Thyroid gland (tissue), 4 donors: ENCODE data around the gene MAD1L1. TPM values are rescaled to one million over a fixed set of nuclear protein-coding genes. Genes with fewer than 3 reads are reported as not detected.
"Not testable (repeated sequence)": the region's sequence is repeated elsewhere in the genome, so short reads cannot be mapped to it uniquely, and the experiment has no call there.

Experiments used
- DNase-seq, 2 donors: peaks; one replicate each; pipeline ENCODE4 v3.0.0-alpha.2; 2019
- H3K27ac ChIP-seq, 3 donors: fragments of 200-600 bp; sonication (generic); 1 replicate in 2 of 3; 2 replicates in 1 of 3; pipeline ENCODE4 v1.5.1; 2016 to 2019; ENCODE audit warnings: mild to moderate bottlenecking in 1 of 3, moderate library complexity in 1 of 3
- H3K27me3 ChIP-seq: fragments of 200-600 bp; sonication (generic); one replicate; pipeline ENCODE4 v1.5.1; 2019
- H3K36me3 ChIP-seq, 2 donors: fragments of 200-600 bp; sonication (generic); one replicate each; pipeline ENCODE4 v1.5.1; 2016 to 2019
- H3K4me1 ChIP-seq, 2 donors: fragments of 200-600 bp; sonication (generic); one replicate each; pipeline ENCODE4 v1.5.1; 2017 to 2019
- H3K4me3 ChIP-seq, 3 donors: fragments of 200-600 bp; sonication (generic); replicated peaks in 1 of 3; 1 replicate in 2 of 3; 2 replicates in 1 of 3; pipeline ENCODE4 v1.5.1; 2016; ENCODE audit warnings: mild to moderate bottlenecking in 1 of 3
- H3K9me3 ChIP-seq: fragments of 200-600 bp; sonication (generic); one replicate; pipeline ENCODE4 v1.5.1; 2017
- CTCF ChIP-seq, 6 experiments: fragments of 200-600 bp in 3 of 6; fragments of 450-650 bp in 3 of 6; sonication (generic) in 3 of 6; IDR thresholded peaks; one replicate each; pipeline ENCODE4 v1.5.1; 2016 to 2019; ENCODE audit warnings: antibody characterized with exemption in 6 of 6, mild to moderate bottlenecking in 2 of 6, inconsistent platforms in 1 of 6, moderate library complexity in 1 of 6
- POLR2A ChIP-seq, 2 donors: fragments of 450-650 bp; IDR thresholded peaks; one replicate each; pipeline ENCODE4 v1.6.1; 2017; ENCODE audit warnings: antibody characterized with exemption in 2 of 2, mild to moderate bottlenecking in 2 of 2, moderate library complexity in 1 of 2
- WGBS, 2 donors: methylation state at CpG; one replicate each; pipeline ENCODE4 v1.1.5; 2017; 5-methylcytosine and 5-hydroxymethylcytosine counted together
- intact Hi-C: fragments of 100-400 bp; cut with DNase I; formaldehyde crosslinking; loops from one replicate; pipeline ENCODE4 v1.15.1; 2023
- total RNA-seq, 4 donors: library from RNA; depleted of rRNA; stranded (reverse); fragments of >200 nt; gene quantifications; one replicate each; pipeline ENCODE4 v1.2.3, GENCODE V29; 2016

Gene MAD1L1
- total RNA-seq, 4 donors from 2014 or later = 27.4 to 38.6 (median 33.9) TPM

DNA sequence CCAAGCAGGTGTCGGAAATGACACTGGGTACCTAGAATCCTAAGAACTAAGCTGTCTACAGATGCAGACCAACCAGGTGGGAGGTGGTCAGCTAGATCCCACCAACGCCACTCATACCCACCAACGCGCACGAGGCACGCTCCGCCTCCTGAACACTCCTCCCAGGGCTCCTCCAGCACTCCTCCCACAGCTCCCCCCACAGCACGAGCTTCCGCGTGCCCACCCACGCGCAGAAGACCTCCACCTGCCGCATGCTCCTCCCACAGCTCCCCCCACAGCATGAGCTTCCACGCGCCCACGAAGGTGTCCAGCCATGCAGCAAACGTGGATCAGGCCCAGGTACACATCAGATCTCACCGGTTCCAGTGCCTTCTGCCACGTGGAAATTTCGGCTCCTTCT lies 196.0 kb downstream of the MAD1L1 start:
- peaks cover 7 to 15% of the 10 kb centered on the region in 2 donors for H3K4me1 ChIP-seq
- no peak for DNase-seq
- no peak overlapping the region for H3K27ac ChIP-seq
- 94 to 96% methylated on average over 20 of the region's 20 CpGs for WGBS, 2 donors
- no peaks in the 10 kb centered on the region for H3K36me3 ChIP-seq
- H3K9me3 ChIP-seq = no peaks in the 10 kb centered on the region
- intact Hi-C loops = no loop called here
- H3K4me3 ChIP-seq = no peak overlapping the region
- TF ChIP-seq CTCF (IDR thresholded peaks at IDR 0.05) = no peak
- no peak for TF ChIP-seq POLR2A (IDR thresholded peaks at IDR 0.05)
- no peaks in the 10 kb centered on the region for H3K27me3 ChIP-seq

DNA sequence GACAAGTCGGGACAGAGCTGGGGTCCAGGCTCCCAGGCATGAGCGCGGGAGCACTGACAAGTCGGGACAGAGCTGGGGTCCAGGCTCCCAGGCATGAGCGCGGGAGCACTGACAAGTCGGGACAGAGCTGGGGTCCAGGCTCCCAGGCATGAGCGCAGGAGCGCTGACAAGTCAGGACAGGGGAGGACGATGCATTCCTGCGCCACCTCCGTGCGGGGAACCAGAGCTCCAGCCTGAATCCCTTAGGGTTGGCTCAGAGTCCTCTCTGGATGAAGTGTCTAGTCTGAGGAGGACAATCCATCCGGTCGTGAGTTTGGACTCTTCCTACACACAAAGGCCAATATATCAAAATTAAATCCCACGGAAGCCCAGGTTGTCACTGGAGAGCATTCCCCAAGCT lies 196.5 kb downstream of the MAD1L1 start:
- H3K27ac ChIP-seq, intact Hi-C loops, H3K36me3 ChIP-seq, H3K9me3 ChIP-seq, H3K27me3 ChIP-seq, DNase-seq, H3K4me3 ChIP-seq: not testable (repeated sequence)
- 93 to 100% methylated on average over 6 to 12 of the region's 16 CpGs for WGBS, 2 donors
- peaks cover 13 to 21% of the 10 kb centered on the region in 2 donors for H3K4me1 ChIP-seq

DNA sequence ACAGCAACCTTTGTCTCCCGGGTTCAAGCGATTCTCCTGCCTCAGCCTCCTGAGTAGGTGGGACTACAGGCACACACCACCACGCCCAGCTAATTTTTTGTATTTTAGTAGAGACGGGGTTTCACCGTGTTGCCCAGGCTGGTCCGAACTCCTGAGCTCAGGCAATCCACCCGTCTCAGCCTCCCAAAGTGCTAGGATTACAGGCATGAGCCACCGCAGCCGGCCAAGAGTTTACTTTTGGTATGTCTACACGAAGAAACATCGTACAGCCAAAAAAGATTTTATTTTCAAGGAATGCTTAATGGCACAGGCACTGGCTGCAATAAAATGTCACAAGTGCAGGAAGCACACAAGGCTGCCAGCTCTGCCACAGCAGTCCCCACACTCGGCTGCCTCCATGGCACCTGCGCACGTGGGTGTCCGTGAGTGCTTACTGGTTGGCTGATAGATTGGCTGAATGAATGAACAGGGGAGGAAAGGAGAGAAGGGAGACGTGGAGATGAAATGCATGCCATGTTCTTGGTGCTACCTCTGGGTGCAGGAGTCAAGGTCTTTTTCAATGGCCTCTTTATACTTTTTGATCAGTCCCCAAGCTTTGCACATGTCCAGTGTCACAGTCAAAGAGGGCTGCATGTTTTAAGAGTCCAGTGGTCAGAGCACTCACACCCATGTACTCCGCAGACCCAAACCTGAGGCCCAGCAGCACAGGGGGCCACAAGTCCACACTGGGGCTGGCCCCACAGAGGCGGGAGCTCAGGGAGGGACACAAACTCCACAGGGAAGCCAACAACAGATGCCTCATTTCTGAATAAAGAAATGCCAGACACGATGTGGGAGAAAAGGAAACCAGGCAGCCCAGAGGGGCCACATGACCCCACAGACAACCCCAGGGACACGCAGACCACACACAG lies 198.2 kb downstream of the MAD1L1 start:
- Histone ChIP-seq H3K36me3 (no peaks in the 10 kb centered on the region), H3K4me1 (peaks cover 17 to 26% of the 10 kb centered on the region in 2 donors), H3K9me3 (no peaks in the 10 kb centered on the region), H3K27me3 (no peaks in the 10 kb centered on the region), H3K4me3 (no peak overlapping the region), H3K27ac (no peak overlapping the region)
- WGBS, 2 donors = 94 to 95% methylated on average over 20 of the region's 20 CpGs
- intact Hi-C loops = no loop called here
- no peak for TF ChIP-seq POLR2A (IDR thresholded peaks at IDR 0.05)
- TF ChIP-seq CTCF (IDR thresholded peaks at IDR 0.05) = no peak
- no peak for DNase-seq

GRCh38 chr7:2033586-2034135 lies 199.1 kb downstream of the MAD1L1 start:
- no peaks in the 10 kb centered on the region for H3K36me3 ChIP-seq
- 94 to 98% methylated on average over 13 of the region's 13 CpGs for WGBS, 2 donors
- intact Hi-C loops = no loop called here
- DNase-seq = no peak
- TF ChIP-seq POLR2A (IDR thresholded peaks at IDR 0.05) (no peak), CTCF (IDR thresholded peaks at IDR 0.05) (no peak)
- H3K4me3 ChIP-seq = no peak overlapping the region
- H3K27me3 ChIP-seq = no peaks in the 10 kb centered on the region
- H3K9me3 ChIP-seq = no peaks in the 10 kb centered on the region
- H3K27ac ChIP-seq = no peak overlapping the region
- peaks cover 17 to 26% of the 10 kb centered on the region in 2 donors for H3K4me1 ChIP-seq

GRCh38 chr7:2032876-2033407 lies 199.8 kb downstream of the MAD1L1 start:
- no peak overlapping the region for H3K27ac ChIP-seq
- intact Hi-C loops = no loop called here
- no peaks in the 10 kb centered on the region for H3K27me3 ChIP-seq
- H3K36me3 ChIP-seq = no peaks in the 10 kb centered on the region
- peaks cover 17 to 23% of the 10 kb centered on the region in 2 donors for H3K4me1 ChIP-seq
- no peaks in the 10 kb centered on the region for H3K9me3 ChIP-seq
- no peak overlapping the region for H3K4me3 ChIP-seq
- DNase-seq = no peak
- no peak for TF ChIP-seq POLR2A (IDR thresholded peaks at IDR 0.05)
- no peak for TF ChIP-seq CTCF (IDR thresholded peaks at IDR 0.05)
- WGBS, 2 donors = 94 to 99% methylated on average over 16 to 17 of the region's 19 CpGs
